ENCODE measurements around the gene ZNF213.

Gene ZNF213

DNA sequence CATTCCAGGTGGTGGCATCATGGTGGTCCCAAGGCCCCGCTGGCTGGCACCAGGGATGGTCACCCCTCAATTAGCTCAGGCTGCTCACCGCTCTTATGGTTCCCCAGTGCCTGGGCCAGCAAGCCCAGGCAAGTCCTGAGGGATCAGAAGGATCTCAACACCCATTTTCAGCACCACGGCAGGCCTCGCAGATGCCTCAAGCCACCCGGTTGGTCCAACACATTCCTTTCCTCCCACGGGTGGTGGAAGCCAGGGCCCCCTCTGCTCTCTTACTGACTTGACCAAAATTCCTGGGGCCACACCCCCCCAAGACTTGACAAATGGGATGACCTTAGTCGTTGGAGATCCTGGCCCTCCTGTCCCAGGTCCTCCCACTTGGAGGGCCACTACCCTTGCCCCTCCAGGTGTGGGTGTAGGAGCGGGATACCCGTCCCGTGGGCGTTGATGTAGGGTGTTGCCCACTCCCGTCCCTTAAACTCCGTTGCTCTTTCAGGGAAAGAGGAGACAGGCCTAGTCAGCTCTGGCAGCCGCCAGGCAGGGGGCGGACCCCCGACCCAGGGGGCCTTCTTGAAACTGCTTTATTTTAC, 16.5 kb upstream of the ZNF213 start:
- Histone ChIP-seq H3K27me3 (ENCODE audit: insufficient read depth, low read length, poor library complexity, severe bottlenecking) (no peaks in the 10 kb centered on the region), H3K9me3 (ENCODE audit: insufficient read depth, low read depth, low read length) (no peaks in the 10 kb centered on the region), H4K20me1 (ENCODE audit: insufficient read depth, low read length, poor library complexity, severe bottlenecking) (no peaks in the 10 kb centered on the region), H3K9ac (ENCODE audit: low read depth, low read length, poor library complexity, severe bottlenecking) (no peak overlapping the region), H3K4me1 (ENCODE audit: insufficient read depth, low read length, poor library complexity, severe bottlenecking) (no peaks in the 10 kb centered on the region), H3K9me2 (replicated peaks; ENCODE audit: low read depth, low read length) (no peaks in the 10 kb centered on the region), H3K79me2 (ENCODE audit: insufficient read depth, low read length) (no peaks in the 10 kb centered on the region), H2AFZ (ENCODE audit: low read length) (no peak overlapping the region), H3K36me3 (ENCODE audit: insufficient read depth, low read length) (no peaks in the 10 kb centered on the region), H3K4me2 (ENCODE audit: low read depth, low read length, poor library complexity, severe bottlenecking) (no peak overlapping the region), H3K4me3 (ENCODE audit: low read length, poor library complexity, severe bottlenecking) (no peak overlapping the region), H3F3A (ENCODE audit: low read depth) (no peaks in the 10 kb centered on the region)
- TF ChIP-seq, protein P1, sequence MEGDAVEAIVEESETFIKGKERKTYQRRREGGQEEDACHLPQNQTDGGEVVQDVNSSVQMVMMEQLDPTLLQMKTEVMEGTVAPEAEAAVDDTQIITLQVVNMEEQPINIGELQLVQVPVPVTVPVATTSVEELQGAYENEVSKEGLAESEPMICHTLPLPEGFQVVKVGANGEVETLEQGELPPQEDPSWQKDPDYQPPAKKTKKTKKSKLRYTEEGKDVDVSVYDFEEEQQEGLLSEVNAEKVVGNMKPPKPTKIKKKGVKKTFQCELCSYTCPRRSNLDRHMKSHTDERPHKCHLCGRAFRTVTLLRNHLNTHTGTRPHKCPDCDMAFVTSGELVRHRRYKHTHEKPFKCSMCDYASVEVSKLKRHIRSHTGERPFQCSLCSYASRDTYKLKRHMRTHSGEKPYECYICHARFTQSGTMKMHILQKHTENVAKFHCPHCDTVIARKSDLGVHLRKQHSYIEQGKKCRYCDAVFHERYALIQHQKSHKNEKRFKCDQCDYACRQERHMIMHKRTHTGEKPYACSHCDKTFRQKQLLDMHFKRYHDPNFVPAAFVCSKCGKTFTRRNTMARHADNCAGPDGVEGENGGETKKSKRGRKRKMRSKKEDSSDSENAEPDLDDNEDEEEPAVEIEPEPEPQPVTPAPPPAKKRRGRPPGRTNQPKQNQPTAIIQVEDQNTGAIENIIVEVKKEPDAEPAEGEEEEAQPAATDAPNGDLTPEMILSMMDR (conservative IDR thresholded peaks at IDR 0.05; ENCODE audit: low read length) = no peak
- TF ChIP-seq EZH2phosphoT487 (IDR thresholded peaks at IDR 0.05; ENCODE audit: borderline replicate concordance) = no peak

DNA sequence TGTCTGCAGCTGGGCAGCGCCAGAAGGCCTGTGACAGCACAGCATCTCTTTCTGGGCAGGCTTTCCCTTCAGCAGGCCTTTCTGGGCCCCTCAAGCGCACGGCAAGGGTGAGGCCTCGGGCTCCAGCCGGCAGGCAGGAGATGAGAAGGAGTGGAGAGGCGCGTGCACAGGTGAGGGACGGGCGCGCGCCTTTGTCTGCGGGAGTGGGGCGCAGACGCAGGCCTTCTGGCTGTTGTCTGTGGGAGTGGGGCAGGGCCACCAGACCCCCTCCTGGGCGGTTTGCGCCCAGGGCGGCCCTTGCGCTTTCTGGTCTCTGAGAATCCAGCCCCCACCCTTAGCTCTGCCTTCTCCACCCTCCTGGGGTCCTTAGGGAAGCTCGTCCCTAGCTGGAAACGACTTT, 16.0 kb upstream of the ZNF213 start:
- no peaks in the 10 kb centered on the region for H3K36me3 ChIP-seq (ENCODE audit: insufficient read depth, low read length)
- H3K4me1 ChIP-seq (ENCODE audit: insufficient read depth, low read length, poor library complexity, severe bottlenecking) = peaks cover 4% of the 10 kb centered on the region

DNA sequence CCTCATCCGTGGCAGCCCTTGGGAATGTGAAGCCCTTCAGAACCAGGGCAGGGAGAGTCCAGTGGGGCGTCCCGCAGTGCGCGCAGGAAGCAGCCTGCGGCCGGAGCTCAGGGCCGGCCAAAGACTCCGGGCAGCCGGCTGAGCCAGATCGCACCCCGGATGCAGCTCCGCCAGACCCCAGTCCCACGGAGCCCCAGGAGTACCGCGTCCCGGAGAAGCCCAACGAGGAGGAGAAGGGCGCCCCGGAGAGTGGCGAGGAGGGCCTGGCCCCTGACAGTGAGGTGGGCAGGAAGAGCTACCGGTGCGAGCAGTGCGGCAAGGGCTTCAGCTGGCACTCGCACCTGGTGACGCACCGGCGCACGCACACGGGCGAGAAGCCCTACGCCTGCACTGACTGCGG, 15.5 kb upstream of the ZNF213 start:
- Histone ChIP-seq H3K36me3 (ENCODE audit: insufficient read depth, low read length) (no peaks in the 10 kb centered on the region), H3K9me2 (replicated peaks; ENCODE audit: low read depth, low read length) (no peaks in the 10 kb centered on the region), H3K79me2 (ENCODE audit: insufficient read depth, low read length) (no peaks in the 10 kb centered on the region), H3F3A (ENCODE audit: low read depth) (no peaks in the 10 kb centered on the region), H3K27me3 (ENCODE audit: insufficient read depth, low read length, poor library complexity, severe bottlenecking) (no peaks in the 10 kb centered on the region), H2AFZ (ENCODE audit: low read length) (no peak overlapping the region), H3K4me2 (ENCODE audit: low read depth, low read length, poor library complexity, severe bottlenecking) (no peak overlapping the region), H3K9ac (ENCODE audit: low read depth, low read length, poor library complexity, severe bottlenecking) (no peak overlapping the region), H3K9me3 (ENCODE audit: insufficient read depth, low read depth, low read length) (no peaks in the 10 kb centered on the region), H3K4me3 (ENCODE audit: low read length, poor library complexity, severe bottlenecking) (no peak overlapping the region), H3K4me1 (ENCODE audit: insufficient read depth, low read length, poor library complexity, severe bottlenecking) (peaks cover 5% of the 10 kb centered on the region), H4K20me1 (ENCODE audit: insufficient read depth, low read length, poor library complexity, severe bottlenecking) (no peaks in the 10 kb centered on the region)
- TF ChIP-seq, protein P1 (conservative IDR thresholded peaks at IDR 0.05; ENCODE audit: low read length) = no peak
- no peak for TF ChIP-seq EZH2phosphoT487 (IDR thresholded peaks at IDR 0.05; ENCODE audit: borderline replicate concordance)

More for the DNA sequence above, 16.0 kb upstream of the ZNF213 start:
- Histone ChIP-seq H3F3A (ENCODE audit: low read depth) (no peaks in the 10 kb centered on the region), H3K79me2 (ENCODE audit: insufficient read depth, low read length) (no peaks in the 10 kb centered on the region), H2AFZ (ENCODE audit: low read length) (no peak overlapping the region), H3K4me2 (ENCODE audit: low read depth, low read length, poor library complexity, severe bottlenecking) (no peak overlapping the region), H4K20me1 (ENCODE audit: insufficient read depth, low read length, poor library complexity, severe bottlenecking) (no peaks in the 10 kb centered on the region), H3K9ac (ENCODE audit: low read depth, low read length, poor library complexity, severe bottlenecking) (no peak overlapping the region), H3K4me3 (ENCODE audit: low read length, poor library complexity, severe bottlenecking) (no peak overlapping the region), H3K27me3 (ENCODE audit: insufficient read depth, low read length, poor library complexity, severe bottlenecking) (no peaks in the 10 kb centered on the region), H3K9me2 (replicated peaks; ENCODE audit: low read depth, low read length) (no peaks in the 10 kb centered on the region), H3K9me3 (ENCODE audit: insufficient read depth, low read depth, low read length) (no peaks in the 10 kb centered on the region)
- TF ChIP-seq EZH2phosphoT487 (IDR thresholded peaks at IDR 0.05; ENCODE audit: borderline replicate concordance) = no peak
- TF ChIP-seq, protein P1 (conservative IDR thresholded peaks at IDR 0.05; ENCODE audit: low read length) = no peak
